ENCODE data around the gene SLC9A9.

- TF ChIP-seq CTCF (IDR thresholded peaks at IDR 0.05) (no peak), POLR2A (IDR thresholded peaks at IDR 0.05; ENCODE audit: low read depth) (no peak), POLR2AphosphoS5 (IDR thresholded peaks at IDR 0.05) (no peak)
Measured at GRCh38 chr3:143511174-143511879, 336.9 kb downstream of the SLC9A9 start.

Measured in esophagus muscularis mucosa (tissue), 3 donors.